Liver (tissue), 9 donors: Measurements from ENCODE around the gene GMPR. TPM values are rescaled to one million over a fixed set of nuclear protein-coding genes. Genes with fewer than 3 reads are reported as not detected.

Experiments
- DNase-seq: peaks from one replicate; pipeline ENCODE4 v3.0.0-alpha.2; 2017; ENCODE audit warnings: low spot score
- H3K27ac ChIP-seq, 2 donors: one replicate each; pipeline ENCODE4 v1.7.0; 2013; ENCODE audit warnings: inconsistent platforms in 2 of 2, low read length in 2 of 2, control low read depth in 1 of 2, low read depth in 1 of 2, mild to moderate bottlenecking in 1 of 2
- H3K27me3 ChIP-seq, 4 donors: one replicate each; pipeline versions ENCODE4 v1.6.1 to v1.7.0; 2013; ENCODE audit warnings: low read length in 3 of 4, inconsistent platforms in 1 of 4, mild to moderate bottlenecking in 1 of 4, moderate library complexity in 1 of 4; ENCODE audit not compliant: control insufficient read depth in 4 of 4, insufficient read depth in 4 of 4
- H3K36me3 ChIP-seq, 4 donors: one replicate each; pipeline versions ENCODE4 v1.6.1 to v1.7.0; 2013; ENCODE audit warnings: low read length in 3 of 4, mild to moderate bottlenecking in 3 of 4, low read depth in 1 of 4, moderate library complexity in 1 of 4; ENCODE audit not compliant: control insufficient read depth in 4 of 4, insufficient read depth in 3 of 4
- H3K4me1 ChIP-seq, 4 donors: one replicate each; pipeline versions ENCODE4 v1.6.1 to v1.7.0; 2013; ENCODE audit warnings: low read length in 3 of 4, mild to moderate bottlenecking in 3 of 4, moderate library complexity in 1 of 4; ENCODE audit not compliant: control insufficient read depth in 4 of 4, insufficient read depth in 4 of 4
- H3K4me3 ChIP-seq, 3 donors: one replicate each; pipeline versions ENCODE4 v1.6.1 to v1.7.0; 2013; ENCODE audit warnings: low read length in 3 of 3, control low read depth in 1 of 3, low read depth in 1 of 3, mild to moderate bottlenecking in 1 of 3
- H3K9ac ChIP-seq, 2 donors: one replicate each; pipeline ENCODE4 v1.7.0; 2013; ENCODE audit warnings: low read length in 2 of 2, mild to moderate bottlenecking in 2 of 2, moderate library complexity in 2 of 2, control low read depth in 1 of 2, low read depth in 1 of 2
- H3K9me3 ChIP-seq, 4 donors: one replicate each; pipeline versions ENCODE4 v1.6.1 to v1.7.0; 2013; ENCODE audit warnings: low read length in 3 of 4; ENCODE audit not compliant: control insufficient read depth in 4 of 4
- EGR1 ChIP-seq, 2 donors: IDR thresholded peaks; 2 replicates each; pipeline ENCODE4 v1.6.1; 2016 to 2018; ENCODE audit warnings: antibody characterized with exemption in 2 of 2, low read depth in 2 of 2
- FOXA1 ChIP-seq: IDR thresholded peaks from 2 replicates; pipeline ENCODE4 v1.6.1; 2016; ENCODE audit warnings: antibody characterized with exemption
- FOXA2 ChIP-seq: IDR thresholded peaks from 2 replicates; pipeline ENCODE4 v1.6.1; 2016; ENCODE audit warnings: antibody characterized with exemption
- GABPA ChIP-seq, 2 donors: IDR thresholded peaks in 1 of 2; conservative IDR thresholded peaks in 1 of 2; 2 replicates each; pipeline ENCODE4 v1.6.1; 2016; ENCODE audit warnings: antibody characterized with exemption in 2 of 2, mild to moderate bottlenecking in 1 of 2, moderate library complexity in 1 of 2
- HNF4A ChIP-seq, 2 donors: conservative IDR thresholded peaks; 2 replicates each; pipeline ENCODE4 v1.6.1; 2016; ENCODE audit warnings: antibody characterized with exemption in 2 of 2, mild to moderate bottlenecking in 2 of 2
- HNF4G ChIP-seq: IDR thresholded peaks from 2 replicates; pipeline ENCODE4 v1.6.1; 2016; ENCODE audit warnings: antibody characterized with exemption
- JUND ChIP-seq, 2 donors: IDR thresholded peaks; 2 replicates each; pipeline ENCODE4 v1.6.1; 2016; ENCODE audit warnings: antibody characterized with exemption in 2 of 2
- NR2F2 ChIP-seq: IDR thresholded peaks from 2 replicates; pipeline ENCODE4 v1.6.1; 2016; ENCODE audit warnings: antibody characterized with exemption
- RAD21 ChIP-seq, 2 donors: IDR thresholded peaks; 2 replicates each; pipeline ENCODE4 v1.6.1; 2016; ENCODE audit warnings: antibody characterized with exemption in 2 of 2, mild to moderate bottlenecking in 2 of 2
- RXRA ChIP-seq, 2 donors: IDR thresholded peaks; 2 replicates each; pipeline ENCODE4 v1.6.1; 2017 to 2018; ENCODE audit warnings: antibody characterized with exemption in 2 of 2, mild to moderate bottlenecking in 1 of 2
- SP1 ChIP-seq: IDR thresholded peaks from 2 replicates; pipeline ENCODE4 v1.6.1; 2018; ENCODE audit warnings: antibody characterized with exemption, mild to moderate bottlenecking
- TAF1 ChIP-seq: conservative IDR thresholded peaks from 2 replicates; pipeline ENCODE4 v1.6.1; 2016; ENCODE audit warnings: antibody characterized with exemption, mild to moderate bottlenecking
- YY1 ChIP-seq: IDR thresholded peaks from 2 replicates; pipeline ENCODE4 v1.6.1; 2016; ENCODE audit warnings: antibody characterized with exemption, mild to moderate bottlenecking
- WGBS: extraction: QIAGEN DNeasy Blood & Tissue Kit; methylation state at CpG from one replicate; pipeline ENCODE4 v1.1.7; 2013; 5-methylcytosine and 5-hydroxymethylcytosine counted together
- polyA plus RNA-seq, 2 donors: library from polyadenylated mRNA; stranded (reverse) in 1 of 2; unstranded in 1 of 2; fragments of 200-250 nt in 1 of 2; fragments of >200 nt in 1 of 2; fragmentation: Nextera tagmentation in 1 of 2; extraction: Ambion mirVana in 1 of 2; gene quantifications; one replicate each; pipeline versions ENCODE4 v1.2.1 to v1.2.3, GENCODE V29; 2013 to 2015
- total RNA-seq, 2 donors: library from RNA; depleted of rRNA; stranded (reverse); fragments of >200 nt; gene quantifications; one replicate each; pipeline ENCODE4 v1.2.3, GENCODE V29; 2014
- TF ChIP-seq, protein P1 (sequence below): fragments of 150-350 bp; IDR thresholded peaks from 2 replicates; pipeline ENCODE4 v1.5.1; 2017; ENCODE audit warnings: improper control_type of control experiment, low read depth, low read length; ENCODE audit not compliant: missing input control
- TF ChIP-seq, protein P2 (sequence below): IDR thresholded peaks from 2 replicates; pipeline ENCODE4 v1.6.1; 2016; ENCODE audit warnings: antibody characterized with exemption
- TF ChIP-seq, protein P3 (sequence below): IDR thresholded peaks from 2 replicates; pipeline ENCODE4 v1.6.1; 2016; ENCODE audit warnings: antibody characterized with exemption
- TF ChIP-seq, protein P4 (sequence below): IDR thresholded peaks from 2 replicates; pipeline ENCODE4 v1.6.1; 2016; ENCODE audit warnings: antibody characterized with exemption
- donor health status: healthy.
- donor health status: healthy.
- donor health status: healthy.
- donor health status: healthy.
- donor health status: healthy.

GMPR gene
- total and polyA plus RNA-seq, 4 donors: 2.1 to 50.2 (median 4.2) TPM

DNA sequence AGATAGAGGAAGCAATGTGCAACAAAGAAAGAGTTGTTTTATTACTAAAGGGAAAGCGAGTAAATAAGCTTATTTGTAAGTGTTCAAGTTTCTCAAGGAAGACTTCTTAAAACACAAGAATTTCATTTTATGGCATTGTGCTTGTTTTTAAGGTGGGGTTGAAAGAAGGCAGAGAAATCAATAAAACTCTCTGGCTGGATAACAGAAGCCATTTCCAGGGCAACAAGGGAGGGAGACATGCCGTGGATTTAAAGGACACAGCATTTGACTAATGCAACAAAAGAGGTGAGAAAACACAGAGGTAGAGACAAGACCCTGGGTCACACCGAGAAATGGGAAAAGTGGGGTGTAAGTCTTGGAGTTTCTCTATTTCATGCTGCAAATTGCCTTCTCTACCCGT is 28.8 kb upstream of the GMPR start:
- TF ChIP-seq YY1: no peak
- no peak for TF ChIP-seq TAF1
- no peak for TF ChIP-seq SP1
- TF ChIP-seq, protein P1, sequence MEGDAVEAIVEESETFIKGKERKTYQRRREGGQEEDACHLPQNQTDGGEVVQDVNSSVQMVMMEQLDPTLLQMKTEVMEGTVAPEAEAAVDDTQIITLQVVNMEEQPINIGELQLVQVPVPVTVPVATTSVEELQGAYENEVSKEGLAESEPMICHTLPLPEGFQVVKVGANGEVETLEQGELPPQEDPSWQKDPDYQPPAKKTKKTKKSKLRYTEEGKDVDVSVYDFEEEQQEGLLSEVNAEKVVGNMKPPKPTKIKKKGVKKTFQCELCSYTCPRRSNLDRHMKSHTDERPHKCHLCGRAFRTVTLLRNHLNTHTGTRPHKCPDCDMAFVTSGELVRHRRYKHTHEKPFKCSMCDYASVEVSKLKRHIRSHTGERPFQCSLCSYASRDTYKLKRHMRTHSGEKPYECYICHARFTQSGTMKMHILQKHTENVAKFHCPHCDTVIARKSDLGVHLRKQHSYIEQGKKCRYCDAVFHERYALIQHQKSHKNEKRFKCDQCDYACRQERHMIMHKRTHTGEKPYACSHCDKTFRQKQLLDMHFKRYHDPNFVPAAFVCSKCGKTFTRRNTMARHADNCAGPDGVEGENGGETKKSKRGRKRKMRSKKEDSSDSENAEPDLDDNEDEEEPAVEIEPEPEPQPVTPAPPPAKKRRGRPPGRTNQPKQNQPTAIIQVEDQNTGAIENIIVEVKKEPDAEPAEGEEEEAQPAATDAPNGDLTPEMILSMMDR: no peak
- TF ChIP-seq FOXA2: no peak
- TF ChIP-seq RAD21 (IDR thresholded peaks at IDR 0.05): no peak
- TF ChIP-seq HNF4A (conservative IDR thresholded peaks at IDR 0.05): no peak
- no peak for TF ChIP-seq FOXA1
- no peak for TF ChIP-seq RXRA (IDR thresholded peaks at IDR 0.05)
- no peak for TF ChIP-seq GABPA (IDR thresholded peaks at IDR 0.05 in 1 of 2, conservative IDR thresholded peaks at IDR 0.05 in 1 of 2)
- no peak for TF ChIP-seq NR2F2
- TF ChIP-seq, protein P2, sequence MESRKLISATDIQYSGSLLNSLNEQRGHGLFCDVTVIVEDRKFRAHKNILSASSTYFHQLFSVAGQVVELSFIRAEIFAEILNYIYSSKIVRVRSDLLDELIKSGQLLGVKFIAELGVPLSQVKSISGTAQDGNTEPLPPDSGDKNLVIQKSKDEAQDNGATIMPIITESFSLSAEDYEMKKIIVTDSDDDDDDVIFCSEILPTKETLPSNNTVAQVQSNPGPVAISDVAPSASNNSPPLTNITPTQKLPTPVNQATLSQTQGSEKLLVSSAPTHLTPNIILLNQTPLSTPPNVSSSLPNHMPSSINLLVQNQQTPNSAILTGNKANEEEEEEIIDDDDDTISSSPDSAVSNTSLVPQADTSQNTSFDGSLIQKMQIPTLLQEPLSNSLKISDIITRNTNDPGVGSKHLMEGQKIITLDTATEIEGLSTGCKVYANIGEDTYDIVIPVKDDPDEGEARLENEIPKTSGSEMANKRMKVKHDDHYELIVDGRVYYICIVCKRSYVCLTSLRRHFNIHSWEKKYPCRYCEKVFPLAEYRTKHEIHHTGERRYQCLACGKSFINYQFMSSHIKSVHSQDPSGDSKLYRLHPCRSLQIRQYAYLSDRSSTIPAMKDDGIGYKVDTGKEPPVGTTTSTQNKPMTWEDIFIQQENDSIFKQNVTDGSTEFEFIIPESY: no peak
- TF ChIP-seq, protein P3, sequence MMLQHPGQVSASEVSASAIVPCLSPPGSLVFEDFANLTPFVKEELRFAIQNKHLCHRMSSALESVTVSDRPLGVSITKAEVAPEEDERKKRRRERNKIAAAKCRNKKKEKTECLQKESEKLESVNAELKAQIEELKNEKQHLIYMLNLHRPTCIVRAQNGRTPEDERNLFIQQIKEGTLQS: no peak
- TF ChIP-seq EGR1 (IDR thresholded peaks at IDR 0.05; ENCODE audit: low read depth in 2 of 2): no peak
- TF ChIP-seq, protein P4, sequence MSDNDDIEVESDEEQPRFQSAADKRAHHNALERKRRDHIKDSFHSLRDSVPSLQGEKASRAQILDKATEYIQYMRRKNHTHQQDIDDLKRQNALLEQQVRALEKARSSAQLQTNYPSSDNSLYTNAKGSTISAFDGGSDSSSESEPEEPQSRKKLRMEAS: no peak
- no peak for TF ChIP-seq HNF4G
- Histone ChIP-seq H3K4me1 (no peaks in the 10 kb centered on the region), H3K9me3 (no peaks in the 10 kb centered on the region), H3K36me3 (no peaks in the 10 kb centered on the region), H3K27me3 (no peaks in the 10 kb centered on the region), H3K4me3 (no peak overlapping the region), H3K9ac (no peak overlapping the region), H3K27ac (no peak overlapping the region)
- DNase-seq: no peak
- WGBS: 55% methylated on average over 4 of the region's 4 CpGs

DNA sequence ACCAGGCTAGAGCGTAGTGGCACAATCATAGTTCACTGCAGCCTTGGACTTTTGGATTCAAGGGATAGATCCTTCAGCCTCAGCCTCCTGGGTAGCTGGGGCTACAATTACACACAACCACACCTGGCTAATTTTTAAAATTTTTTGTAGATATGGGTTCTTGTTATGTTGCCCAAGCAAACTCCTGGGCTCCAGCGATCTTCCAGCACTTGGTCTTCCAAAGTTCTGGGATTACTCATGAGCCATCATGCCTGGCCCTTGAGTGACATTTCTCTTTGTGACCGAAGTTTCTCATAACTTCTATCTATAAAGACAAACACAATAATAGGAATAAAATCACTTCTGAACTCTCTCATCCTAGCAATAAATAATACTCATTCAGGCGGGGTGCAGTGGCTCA is 26.1 kb upstream of the GMPR start:
- 90% methylated on average over 4 of the region's 4 CpGs for WGBS
- H3K9ac ChIP-seq: no peak overlapping the region
- H3K36me3 ChIP-seq: no peaks in the 10 kb centered on the region
- no peaks in the 10 kb centered on the region for H3K9me3 ChIP-seq
- DNase-seq: no peak
- H3K27ac ChIP-seq: no peak overlapping the region
- H3K4me3 ChIP-seq: no peak overlapping the region
- no peak for TF ChIP-seq RAD21 (IDR thresholded peaks at IDR 0.05)
- TF ChIP-seq, protein P1: no peak
- TF ChIP-seq GABPA (IDR thresholded peaks at IDR 0.05 in 1 of 2, conservative IDR thresholded peaks at IDR 0.05 in 1 of 2): no peak
- no peak for TF ChIP-seq JUND (IDR thresholded peaks at IDR 0.05)
- TF ChIP-seq EGR1 (IDR thresholded peaks at IDR 0.05; ENCODE audit: low read depth in 2 of 2): no peak
- peaks cover 0 to 3% (median 0%) of the 10 kb centered on the region in 4 donors for H3K27me3 ChIP-seq
- peaks cover 0 to 7% (median 0%) of the 10 kb centered on the region in 4 donors for H3K4me1 ChIP-seq
